Measurements from ENCODE around the gene ALG13.
A peak's percentile ranks its signal among the peaks of the same experiment; 100 is the strongest.
"Not testable (repeated sequence)": the region's sequence is repeated elsewhere in the genome, so short reads cannot be mapped to it uniquely, and the experiment has no call there.

Gene ALG13

DNA sequence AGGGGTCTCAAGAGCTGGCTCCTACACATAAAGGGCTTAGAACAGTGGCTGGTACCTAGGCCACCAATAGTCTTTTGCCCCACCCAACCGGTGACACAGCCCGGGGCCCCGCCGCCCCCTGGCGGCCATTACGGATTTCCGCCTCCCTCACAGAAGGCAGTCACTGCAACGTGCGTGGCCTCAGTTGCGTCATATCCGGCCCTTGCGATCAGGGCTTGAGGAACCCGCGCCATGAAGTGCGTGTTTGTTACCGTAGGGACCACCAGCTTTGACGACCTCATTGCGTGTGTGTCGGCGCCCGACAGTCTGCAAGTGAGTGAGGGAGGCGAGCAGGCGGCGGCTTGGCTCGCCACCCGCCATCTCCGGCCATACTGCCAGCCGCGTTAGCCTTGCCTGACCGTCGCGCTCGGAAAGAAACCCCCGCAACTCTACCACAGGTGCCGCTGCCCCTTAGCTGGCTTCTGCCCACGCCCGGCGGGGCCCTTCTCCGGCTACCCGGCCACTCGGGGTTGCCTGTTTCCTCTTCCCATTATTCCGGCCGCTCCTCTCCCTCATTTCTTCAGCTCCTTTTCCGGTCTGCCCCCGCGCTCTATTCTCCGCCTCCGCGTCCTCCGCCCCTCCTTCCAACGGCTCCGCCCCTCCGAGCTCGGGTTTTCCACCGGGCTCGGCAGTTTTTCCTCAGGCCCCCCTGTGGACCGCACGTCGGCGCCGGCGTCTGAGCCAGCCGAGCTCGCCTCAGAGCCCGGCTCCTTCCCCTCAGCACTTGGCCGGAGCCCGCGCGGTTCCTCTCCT lies at the start of gene ALG13:
Gene ALG13 (plus strand): TSS at position 183 of the 792 bp plus-strand sequence. CDS start 49 bp downstream, at position 232.
- peak; percentile 89 for DNase-seq

DNA sequence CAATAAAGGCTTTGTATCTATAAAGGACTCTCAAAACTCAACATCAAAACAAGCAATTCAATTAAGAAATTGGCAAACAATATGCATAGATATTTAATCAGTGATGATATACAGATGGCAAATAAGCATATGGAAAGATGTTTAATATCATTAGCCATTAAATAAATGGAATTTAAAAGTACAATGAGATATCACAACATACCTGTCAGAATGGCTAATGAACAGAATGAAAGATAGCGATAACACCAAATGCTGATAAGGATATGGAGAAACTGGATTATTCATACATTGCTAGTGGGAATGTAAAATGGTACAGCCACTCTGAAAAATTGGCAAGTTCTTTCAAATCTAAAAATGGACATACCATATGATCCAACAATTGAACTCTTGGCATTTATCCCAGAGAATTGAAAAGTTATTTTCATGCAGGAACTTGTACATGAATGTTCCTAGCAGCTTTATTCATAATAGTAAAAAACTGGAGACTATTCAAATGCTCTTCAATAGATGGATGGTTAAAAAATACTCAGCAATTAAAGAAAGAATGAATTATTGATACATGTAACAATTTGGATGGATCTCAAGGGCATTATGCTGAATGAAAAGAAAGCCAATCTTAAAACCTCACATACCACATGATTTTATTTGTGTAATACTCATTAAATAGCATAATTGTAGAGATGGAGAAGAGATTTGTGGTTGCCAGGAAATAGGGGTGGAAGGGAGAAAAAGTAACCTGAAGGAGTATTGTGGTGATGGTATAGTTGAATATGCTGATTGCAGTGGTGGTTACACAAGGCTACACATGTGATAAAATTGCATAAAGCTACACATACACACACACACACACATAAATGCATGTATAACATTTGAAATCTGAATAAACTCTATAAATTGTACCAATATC lies 45.9 kb upstream of the ALG13 start:
- DNase-seq = no peak

DNA sequence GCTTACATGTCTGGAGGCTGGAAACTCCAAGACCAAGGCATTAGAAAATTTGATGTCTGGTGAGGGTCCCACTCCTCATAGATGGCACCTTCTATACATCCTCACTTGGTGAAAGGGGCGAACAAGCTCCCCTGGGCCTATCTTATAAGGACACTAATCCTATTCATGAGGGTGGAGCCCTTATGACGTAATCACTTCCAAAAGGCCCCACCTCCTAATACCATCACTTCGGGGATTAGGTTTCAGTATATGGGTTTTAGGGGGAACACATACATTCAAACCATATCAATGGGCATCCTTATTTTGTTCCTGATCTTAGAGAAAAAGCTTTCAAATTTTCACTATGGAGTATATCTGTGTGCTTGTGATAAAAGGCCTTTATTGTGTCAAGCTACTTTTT lies 39.0 kb upstream of the ALG13 start:
- no peak for DNase-seq

GRCh38 chrX:111645165-111645564 lies 35.8 kb upstream of the ALG13 start:
- DNase-seq = not testable (repeated sequence)

GRCh38 chrX:111645607-111646006 lies 35.4 kb upstream of the ALG13 start:
- DNase-seq = no peak

DNA sequence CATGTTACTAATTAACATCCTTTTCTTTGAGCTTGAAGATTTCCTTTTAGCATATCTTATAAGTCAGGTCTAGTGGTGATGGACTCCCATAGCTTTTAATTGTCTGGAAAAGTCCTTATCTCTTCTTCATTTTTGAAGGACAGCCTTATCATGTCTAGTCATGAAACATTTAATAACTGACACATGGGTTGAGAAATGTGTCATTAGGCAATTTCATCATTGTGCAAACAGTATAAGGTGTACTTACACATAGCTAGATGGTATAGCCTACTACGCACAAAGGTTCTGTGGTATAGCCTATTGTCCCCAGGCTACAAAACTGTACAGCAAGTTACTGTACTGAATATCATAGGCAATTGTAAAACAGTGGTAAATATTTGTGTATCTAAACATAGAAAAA lies 34.5 kb upstream of the ALG13 start:
- DNase-seq = no peak

DNA sequence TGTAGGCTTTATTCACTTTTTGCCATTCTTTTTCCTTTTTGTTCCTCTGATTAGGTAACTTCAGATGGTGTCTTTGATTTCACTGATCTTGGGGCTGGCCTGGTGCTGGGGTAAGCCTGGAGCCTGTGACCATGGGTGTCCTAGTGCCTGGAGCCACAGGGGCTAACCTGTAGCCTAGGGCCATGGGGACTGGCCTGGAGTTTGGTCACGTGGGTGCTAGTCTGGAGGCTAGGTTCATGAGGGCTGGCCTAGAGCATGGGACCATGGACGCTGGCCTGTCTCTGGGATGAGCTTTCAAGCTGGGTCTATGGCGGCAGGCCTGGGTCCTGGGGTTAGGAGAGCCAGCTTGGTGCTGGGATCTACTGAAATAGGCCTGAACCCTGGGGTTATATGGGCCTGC lies 32.2 kb upstream of the ALG13 start:
- no peak for DNase-seq

GRCh38 chrX:111649638-111650037 lies 31.3 kb upstream of the ALG13 start:
- DNase-seq = no peak

DNA sequence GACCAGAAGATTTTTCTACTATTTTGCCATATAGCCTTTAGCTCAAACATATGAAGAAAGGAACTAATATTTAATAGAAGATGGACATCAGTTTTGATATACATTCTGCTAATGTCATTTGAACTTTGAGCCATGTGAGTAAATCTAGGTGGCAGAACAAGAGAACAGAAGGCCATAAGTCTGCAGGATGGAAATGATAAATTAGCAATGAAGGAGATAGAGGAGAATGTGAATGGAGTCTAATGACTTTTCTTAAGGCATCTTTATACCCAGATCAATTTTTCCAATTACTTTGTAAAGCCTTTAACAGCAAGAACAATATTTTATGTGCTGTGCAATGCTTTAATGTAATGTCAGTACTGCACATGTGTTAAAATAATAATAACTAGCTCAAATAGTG lies 30.1 kb upstream of the ALG13 start:
- no peak for DNase-seq

- no peak for DNase-seq
Measured at GRCh38 chrX:111652719-111653118, 28.3 kb upstream of the ALG13 start.

GRCh38 chrX:111661241-111661640 lies 19.7 kb upstream of the ALG13 start:
- DNase-seq = no peak

GRCh38 chrX:111662292-111662691 lies 18.7 kb upstream of the ALG13 start:
- DNase-seq = no peak

DNA sequence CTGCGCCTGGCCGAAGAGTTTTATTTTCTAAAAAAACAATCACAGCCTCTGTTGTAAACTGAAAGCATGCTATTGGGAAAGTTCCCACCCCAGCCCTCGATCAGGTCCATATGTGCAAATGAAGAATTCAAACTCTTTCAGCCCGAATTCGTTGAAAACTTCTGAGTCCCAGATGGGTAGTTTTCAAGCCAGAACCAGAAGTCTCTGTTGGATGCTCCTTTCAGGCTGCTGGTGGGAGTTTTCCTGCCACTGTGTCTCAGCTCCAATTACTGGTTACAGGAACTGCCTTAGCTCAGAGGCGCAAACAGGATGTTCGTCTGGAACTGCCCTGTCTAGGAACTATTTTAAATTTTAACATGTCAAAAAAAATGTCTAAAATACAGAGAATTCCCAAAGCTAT lies 9.3 kb upstream of the ALG13 start:
- no peak for DNase-seq

DNA sequence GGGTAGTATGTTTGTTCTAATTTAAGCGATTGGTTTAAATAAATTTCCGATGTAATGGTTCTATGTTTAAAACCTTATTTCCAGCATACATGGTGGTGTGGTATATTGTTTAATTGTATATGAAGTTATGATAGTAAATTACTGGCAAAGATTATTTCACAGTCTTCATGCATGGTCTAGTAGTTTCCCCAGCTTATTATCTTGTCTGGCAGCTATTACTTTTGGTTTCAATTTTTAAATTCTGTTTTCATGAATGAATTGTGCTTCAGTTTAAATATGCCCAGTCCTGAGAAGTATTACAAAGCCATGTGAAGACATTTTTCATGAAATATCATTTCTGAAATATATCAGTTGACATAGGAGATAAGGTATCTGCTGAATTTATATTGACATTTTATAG lies 6.3 kb downstream of the ALG13 start:
- no peak for DNase-seq

DNA sequence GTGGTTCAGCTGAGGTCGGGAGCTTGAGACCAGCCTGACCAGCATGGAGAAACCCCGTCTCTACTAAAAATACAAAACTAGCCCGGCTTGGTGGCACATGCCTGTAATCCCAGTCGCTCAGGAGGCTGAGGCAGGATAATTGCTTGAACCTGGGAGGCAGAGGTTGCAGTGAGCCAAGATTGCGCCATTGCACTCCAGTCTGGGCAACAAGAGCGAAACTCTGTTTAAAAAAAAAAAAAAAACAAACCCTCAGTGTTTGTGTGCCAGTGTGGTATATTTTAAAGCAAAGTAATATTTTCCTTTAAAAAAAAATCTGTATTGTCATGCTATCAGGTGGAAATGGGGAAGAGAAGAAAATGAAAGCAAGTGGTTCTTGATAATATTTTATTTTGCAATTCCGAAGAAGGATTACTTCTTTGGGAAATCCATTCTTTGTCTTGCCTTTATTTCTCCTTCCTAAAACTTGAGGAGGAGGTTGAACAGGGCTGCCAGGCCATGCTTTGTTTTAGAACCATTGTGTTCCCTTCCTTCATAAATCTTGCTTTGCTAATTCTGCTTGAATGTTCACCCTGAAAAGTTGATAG lies 14.4 kb downstream of the ALG13 start:
- no peak for DNase-seq

DNA sequence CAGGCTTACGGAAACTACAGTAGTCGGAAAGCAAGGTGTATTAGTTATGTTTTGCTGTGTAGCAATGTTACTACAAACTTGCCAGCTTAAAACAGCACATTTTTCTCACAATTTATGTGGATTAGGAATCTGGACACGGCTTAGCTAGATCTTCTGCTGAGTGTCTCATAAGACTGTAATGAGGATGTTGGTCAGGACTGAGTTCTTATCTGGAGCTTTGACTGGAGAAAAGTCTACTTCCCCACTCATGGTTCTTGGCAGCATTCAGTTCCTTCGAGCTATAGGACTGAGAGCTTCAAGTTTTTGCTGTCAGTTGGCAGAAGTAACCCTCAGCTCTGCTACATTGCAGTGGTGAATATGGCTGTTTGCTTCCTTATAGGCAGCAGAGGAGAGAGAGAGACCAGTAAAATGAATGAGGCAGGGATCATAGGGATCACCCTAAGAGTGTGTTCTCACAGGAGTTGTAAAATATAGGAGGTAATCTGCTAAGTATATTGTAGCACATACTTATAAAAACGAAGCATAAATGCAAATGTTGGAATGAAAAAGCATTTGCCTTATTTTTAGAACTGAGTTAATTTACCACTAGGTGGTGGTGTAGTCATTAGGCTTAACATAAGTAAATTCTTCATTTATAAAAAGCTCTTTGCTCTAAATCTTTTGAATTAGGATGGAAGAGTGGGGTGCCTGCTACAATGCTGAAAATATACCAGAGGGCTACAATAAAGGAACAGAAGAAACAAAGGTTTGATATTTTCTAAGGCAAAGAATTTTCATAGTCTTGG lies 38.6 kb downstream of the ALG13 start:
- no peak for DNase-seq

DNA sequence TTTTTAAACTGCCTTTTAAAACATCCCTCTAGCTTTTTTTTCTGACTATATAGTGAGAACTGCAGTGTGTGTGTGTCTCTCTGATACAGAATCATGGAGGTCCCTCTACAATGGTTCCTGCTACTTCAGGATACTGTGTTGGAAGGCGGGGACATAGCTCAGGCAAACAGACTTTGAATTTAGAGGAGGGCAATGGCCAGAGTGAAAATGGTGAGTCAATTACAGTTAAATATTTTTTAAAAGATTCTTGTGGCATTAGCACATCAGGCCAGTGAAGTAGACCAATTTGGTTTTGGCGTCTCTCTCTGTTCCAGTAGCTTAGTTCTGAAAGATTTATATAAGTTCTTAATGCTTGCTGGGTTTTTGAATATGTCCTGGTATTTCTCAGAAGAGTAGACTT lies 47.1 kb downstream of the ALG13 start:
- DNase-seq = no peak

- no peak for DNase-seq
Measured at GRCh38 chrX:111731351-111731750, 50.4 kb downstream of the ALG13 start.

DNA sequence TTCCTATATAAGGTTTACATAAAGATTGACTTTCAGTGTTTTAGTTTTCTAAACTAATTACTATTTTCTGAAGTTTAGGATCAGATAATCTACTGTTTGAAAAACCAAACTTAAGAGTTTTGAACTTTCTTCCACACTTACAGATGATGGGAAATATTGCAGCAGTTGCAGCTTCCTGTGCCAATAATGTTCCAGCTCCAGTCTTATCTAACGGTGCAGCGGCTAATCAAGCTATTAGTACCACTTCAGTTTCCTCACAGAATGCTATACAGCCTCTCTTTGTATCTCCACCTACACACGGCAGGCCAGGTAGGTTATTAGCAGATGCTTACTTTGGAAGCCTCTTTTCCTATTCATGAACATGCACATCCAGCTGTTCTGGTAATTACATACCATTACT lies 55.6 kb downstream of the ALG13 start:
- no peak for DNase-seq

DNA sequence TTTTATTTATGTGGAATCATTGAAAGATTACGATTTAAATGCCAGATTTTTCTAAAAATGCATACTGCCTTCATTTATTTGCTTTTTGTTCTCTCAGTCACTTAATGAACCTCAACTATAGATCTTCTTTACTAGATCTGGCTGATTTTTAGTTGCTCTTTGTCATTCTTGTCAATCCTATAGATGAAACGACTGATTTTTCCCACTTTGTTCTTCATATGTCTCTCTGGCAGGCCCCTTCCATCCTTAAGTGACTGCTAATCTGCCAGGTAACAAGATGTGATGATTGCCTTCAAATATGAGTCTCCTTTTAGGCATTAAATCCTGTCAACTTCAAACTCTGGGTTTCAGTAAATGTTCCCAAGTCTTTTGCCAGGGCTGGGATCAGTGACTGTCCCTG lies 61.0 kb downstream of the ALG13 start:
- DNase-seq = no peak

DNA sequence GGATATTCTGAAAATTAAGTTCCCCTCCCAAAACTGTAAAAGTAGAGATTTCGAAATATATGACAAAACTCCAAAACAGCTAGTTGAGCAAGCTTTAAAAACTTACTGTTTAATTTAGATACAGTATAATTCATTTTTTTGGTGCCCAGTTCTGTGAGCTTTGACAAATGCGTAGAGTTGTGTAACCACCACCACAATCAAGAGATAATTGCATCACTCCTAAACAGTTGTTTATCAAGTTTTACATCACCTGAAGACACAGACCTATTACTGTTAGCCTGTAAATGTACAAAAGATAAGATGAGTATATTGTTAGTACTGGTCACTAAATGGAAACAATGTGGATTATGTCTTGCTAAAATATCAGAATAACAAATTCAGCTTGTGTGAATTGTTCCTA lies 62.3 kb downstream of the ALG13 start:
- no peak for DNase-seq

GRCh38 chrX:111756486-111756885 lies 75.5 kb downstream of the ALG13 start:
- DNase-seq = no peak

GRCh38 chrX:111759686-111760085 lies 78.7 kb downstream of the ALG13 start:
- no peak for DNase-seq

Data from CD4-positive, alpha-beta T cell treated with Interleukin-12 subunit alpha and Interleukin-12 subunit beta, for 1 hour (primary cell).